Activated gamma-delta T cell (primary cell): ENCODE data around the gene HCN2.

Source experiments
- DNase-seq: peaks from one replicate; lab custom pipeline; 2025; lab: John Stamatoyannopoulos, UW
- total RNA-seq, 2 donors: gene quantifications; one replicate each; lab custom pipeline; 2026; lab: John Stamatoyannopoulos, UW

Gene HCN2
- 3.1 to 3.5 reads per million in 2 donors for total RNA-seq

DNA sequence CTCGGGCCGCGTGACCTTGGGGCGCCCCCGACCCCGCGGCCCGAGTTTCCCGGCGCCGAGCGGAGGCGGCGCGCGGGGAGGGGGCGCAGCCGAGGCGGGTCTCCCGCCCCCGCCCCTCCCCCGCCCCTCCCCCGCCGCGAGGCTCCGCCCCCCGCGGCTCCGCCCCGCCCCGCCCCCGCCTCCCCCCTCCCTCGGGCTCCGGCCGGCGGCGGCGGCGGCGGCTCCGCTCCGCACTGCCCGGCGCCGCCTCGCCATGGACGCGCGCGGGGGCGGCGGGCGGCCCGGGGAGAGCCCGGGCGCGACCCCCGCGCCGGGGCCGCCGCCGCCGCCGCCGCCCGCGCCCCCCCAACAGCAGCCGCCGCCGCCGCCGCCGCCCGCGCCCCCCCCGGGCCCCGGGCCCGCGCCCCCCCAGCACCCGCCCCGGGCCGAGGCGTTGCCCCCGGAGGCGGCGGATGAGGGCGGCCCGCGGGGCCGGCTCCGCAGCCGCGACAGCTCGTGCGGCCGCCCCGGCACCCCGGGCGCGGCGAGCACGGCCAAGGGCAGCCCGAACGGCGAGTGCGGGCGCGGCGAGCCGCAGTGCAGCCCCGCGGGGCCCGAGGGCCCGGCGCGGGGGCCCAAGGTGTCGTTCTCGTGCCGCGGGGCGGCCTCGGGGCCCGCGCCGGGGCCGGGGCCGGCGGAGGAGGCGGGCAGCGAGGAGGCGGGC, at the start of gene HCN2:
Gene HCN2 (plus strand): TSS at position 189 of the 703 bp plus-strand sequence. CDS start 65 bp downstream, at position 254.
- DNase-seq, result no peak

DNA sequence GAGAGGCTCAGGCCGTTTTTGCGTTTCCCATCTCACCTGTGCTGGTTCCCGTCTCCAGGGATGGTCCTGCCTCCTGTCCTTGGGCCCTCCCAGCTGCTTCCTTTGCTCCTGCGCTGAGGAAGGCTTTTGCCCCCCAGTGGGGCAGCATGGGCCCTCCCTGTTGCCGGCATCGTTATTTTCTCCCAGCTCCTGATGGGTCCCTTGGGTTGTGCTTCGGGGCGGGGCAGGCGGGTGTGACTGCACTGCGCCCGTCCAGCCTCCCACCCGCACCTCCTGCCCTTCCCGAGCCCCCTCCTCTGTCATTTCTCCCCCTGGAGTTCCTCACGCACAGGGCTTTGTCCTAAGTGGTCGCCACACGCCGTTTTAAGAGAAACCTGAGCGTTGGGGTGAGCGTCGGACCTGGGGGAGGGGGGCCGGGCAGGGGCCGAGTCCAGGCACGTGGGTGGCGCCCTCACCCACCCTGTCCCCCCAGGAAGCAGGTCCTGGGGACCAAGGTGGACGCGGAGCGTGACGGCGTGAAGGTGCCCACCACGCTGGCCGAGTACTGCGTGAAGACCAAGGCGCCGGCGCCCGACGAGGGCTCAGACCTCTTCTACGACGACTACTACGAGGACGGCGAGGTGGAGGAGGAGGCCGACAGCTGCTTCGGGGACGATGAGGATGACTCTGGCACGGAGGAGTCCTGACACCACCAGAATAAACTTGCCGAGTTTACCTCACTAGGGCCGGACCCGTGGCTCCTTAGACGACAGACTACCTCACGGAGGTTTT, 48.6 kb upstream of the HCN2 start:
- DNase-seq, result no peak

DNA sequence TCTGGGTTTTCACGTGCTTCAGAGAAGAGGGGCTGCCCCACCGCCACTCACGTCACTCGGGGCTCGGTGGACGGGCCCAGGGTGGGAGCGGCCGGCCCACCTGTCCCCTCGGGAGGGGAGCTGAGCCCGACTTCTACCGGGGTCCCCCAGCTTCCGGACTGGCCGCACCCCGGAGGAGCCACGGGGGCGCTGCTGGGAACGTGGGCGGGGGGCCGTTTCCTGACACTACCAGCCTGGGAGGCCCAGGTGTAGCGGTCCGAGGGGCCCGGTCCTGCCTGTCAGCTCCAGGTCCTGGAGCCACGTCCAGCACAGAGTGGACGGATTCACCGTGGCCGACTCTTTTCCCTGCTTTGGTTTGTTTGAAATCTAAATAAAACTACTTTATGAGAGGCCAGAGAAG, 48.0 kb upstream of the HCN2 start:
- no peak for DNase-seq

DNA sequence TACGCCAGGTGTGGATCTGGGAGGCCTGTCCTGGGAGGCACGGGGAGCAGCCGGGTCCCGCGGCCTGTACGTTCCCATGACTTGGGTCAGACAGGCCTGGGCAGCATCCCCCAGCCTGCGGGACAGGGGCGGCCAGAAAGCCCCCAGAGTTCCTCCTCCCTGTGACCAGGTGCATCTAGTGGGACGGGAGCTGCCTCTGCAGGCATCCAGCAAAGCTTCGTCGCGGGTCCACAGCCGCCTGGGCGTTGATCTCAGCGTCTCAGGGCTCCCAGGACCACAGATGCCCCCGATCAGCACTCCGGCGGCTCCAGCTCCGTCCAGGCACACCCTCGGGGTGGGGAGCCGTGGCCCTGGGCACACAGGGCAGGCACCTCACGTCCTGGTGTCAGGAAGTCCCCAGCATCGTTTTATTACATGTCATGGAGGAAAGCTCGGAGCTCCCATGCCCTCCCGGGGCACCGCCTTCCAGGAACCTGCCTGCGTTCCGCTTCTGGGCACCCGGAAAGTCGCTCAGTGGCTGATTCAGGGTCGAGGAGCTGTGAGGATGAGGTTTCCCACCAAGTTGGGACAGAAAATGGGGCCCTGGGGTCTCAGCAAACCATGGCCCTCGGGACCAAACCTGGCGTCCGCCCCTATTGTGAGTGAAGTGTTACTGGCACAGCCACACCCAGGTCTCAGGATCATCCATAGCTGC, 47.4 kb upstream of the HCN2 start:
- DNase-seq, result no peak

DNA sequence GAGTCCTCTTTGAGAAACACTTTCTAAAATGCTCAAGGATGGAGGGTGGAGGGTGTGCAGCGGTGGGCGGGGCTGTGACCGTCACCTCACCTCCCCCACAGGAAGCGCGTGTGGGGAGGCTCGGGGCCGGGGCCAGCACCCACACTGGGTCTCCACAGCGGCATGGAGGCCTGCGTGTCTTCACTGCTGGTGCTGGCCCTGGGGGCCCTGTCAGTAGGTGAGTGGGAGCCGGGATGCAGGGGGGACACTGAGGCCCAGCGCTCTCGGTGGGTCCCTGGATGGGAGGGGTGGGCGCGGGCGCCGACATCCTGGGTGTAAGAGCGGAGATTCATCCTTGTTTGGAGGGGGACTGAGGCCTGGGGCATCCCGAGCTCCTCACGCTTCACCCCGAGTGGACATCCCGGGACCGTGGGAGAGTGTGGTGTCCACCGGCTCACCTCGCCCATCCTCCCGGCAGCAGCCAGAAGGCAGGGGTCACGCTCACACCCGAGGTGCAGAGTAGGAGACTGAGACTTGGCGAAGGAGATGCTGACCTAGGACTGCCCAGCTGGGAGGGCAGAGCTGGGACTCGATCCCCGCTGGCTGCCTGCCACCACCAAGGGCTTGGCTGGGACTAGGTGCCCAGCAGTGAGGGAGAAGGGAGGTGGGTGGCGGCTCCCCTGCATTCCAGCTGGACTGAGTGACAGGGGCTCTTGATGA, 45.6 kb upstream of the HCN2 start, which contains the start of gene GZMM:
Gene GZMM (plus strand): TSS at position 144 of the 699 bp plus-strand sequence. CDS start 19 bp downstream, at position 163.
- peak; percentile 82 for DNase-seq

DNA sequence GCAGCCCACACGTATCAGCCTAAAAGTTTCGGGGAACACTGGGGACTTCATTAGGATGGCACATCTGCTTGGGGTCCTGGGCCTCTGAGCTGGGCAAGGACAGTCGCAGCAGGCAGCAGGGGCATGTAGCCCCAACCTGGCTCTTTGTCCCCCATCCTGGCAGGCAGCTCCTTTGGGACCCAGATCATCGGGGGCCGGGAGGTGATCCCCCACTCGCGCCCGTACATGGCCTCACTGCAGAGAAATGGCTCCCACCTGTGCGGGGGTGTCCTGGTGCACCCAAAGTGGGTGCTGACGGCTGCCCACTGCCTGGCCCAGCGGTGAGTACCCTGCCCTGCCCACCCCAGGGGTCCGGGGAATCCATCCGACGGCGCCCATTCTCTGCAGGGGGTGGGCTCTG, 42.6 kb upstream of the HCN2 start:
- DNase-seq, result no peak

DNA sequence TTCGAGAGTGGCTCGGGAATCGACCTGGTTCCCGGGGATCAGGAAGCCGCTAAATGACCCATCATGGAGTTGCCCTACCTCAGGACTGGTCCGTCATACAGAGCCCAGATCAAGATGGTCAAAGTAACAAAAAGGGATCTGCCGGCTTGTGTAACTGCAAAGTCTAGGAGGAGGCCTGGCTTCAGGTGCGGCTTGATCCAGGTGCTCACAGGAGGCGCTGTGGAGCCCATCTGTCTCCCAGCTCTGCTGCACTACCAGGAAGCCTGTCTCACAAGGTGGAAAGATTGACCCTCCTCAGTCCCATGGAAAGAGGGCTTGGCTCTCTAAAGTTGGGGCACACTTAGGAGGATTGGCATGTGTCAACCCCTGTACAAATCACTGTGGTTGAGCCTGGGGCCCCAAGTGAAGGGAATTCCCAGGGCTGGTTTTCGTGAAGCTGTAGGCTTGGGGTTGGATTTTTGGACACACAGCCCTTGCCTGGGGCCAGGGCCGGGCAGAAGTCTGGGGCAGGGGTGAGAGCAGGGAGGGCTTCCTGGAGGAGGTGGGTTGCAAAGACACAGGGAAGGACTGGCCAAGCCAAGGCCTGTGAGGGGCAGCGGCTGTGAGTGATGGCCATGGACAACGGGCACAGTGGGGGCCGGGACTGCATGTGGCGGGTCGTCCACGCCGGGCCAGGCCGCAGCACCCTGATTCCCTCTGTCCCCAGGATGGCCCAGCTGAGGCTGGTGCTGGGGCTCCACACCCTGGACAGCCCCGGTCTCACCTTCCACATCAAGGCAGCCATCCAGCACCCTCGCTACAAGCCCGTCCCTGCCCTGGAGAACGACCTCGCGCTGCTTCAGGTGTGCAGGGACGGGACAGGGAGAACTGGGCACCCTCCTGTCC, 41.6 kb upstream of the HCN2 start:
- no peak for DNase-seq

DNA sequence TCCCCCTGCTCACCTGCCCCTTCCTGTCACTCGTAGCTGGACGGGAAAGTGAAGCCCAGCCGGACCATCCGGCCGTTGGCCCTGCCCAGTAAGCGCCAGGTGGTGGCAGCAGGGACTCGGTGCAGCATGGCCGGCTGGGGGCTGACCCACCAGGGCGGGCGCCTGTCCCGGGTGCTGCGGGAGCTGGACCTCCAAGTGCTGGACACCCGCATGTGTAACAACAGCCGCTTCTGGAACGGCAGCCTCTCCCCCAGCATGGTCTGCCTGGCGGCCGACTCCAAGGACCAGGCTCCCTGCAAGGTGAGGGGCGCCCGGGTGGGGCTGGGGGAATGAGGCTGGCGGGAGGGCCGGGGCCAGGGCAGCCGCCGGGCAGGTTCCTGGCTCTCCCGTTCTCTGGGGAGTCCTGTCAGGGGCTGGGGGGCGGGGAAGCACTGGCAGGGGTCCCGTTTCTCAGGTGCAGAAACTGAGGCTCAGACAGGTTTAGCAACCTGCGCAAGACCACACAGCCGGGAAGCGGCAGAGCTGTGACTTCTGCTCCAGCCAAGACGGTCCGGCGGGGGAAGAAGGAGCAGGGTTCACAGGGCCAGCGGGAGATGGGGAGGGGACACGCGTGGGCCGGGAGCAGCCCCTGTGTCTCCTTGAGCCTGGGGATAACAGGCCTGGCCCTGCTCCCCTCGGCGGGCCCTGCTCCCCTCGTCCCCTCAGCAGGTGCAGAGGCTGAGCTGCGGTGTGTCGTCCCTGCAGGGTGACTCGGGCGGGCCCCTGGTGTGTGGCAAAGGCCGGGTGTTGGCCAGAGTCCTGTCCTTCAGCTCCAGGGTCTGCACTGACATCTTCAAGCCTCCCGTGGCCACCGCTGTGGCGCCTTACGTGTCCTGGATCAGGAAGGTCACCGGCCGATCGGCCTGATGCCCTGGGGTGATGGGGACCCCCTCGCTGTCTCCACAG, 40.5 kb upstream of the HCN2 start:
- DNase-seq, result no peak

DNA sequence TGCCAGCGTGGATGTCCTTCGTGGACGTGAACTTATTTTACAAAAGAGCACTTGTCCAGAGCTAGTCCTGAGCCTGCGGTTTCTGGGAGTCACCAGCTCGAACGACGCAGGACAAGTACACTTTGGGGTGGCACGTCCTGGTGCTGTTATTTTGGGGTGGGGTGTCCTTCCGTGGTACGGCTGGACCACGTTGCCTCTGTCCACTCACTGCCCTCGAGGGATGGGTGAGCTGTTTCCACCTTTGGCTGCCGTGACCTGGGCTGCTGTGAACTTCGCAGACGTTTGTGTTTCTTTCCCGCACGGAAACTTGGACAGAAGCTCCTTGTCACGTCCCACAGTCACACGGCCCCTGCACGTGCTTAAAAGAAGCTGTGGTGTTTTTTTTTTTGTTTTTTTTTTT, 34.9 kb upstream of the HCN2 start:
- DNase-seq, result no peak

DNA sequence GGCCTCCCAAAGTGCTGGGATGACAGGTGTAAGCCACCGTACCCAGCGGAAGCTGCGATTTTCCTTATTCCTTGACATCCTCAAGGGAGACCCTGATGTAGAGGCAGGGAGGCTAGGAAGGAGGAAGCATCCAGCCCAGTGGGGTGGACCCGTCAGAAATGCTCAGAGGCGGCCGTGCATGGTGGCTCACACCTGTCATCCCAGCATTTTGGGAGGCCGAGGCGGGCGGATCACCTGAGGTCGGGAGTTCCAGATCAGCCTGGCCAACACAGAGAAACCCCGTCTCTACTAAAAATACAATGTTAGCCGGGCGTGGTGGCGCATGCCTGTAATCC, 34.2 kb upstream of the HCN2 start:
- DNase-seq, result no peak

DNA sequence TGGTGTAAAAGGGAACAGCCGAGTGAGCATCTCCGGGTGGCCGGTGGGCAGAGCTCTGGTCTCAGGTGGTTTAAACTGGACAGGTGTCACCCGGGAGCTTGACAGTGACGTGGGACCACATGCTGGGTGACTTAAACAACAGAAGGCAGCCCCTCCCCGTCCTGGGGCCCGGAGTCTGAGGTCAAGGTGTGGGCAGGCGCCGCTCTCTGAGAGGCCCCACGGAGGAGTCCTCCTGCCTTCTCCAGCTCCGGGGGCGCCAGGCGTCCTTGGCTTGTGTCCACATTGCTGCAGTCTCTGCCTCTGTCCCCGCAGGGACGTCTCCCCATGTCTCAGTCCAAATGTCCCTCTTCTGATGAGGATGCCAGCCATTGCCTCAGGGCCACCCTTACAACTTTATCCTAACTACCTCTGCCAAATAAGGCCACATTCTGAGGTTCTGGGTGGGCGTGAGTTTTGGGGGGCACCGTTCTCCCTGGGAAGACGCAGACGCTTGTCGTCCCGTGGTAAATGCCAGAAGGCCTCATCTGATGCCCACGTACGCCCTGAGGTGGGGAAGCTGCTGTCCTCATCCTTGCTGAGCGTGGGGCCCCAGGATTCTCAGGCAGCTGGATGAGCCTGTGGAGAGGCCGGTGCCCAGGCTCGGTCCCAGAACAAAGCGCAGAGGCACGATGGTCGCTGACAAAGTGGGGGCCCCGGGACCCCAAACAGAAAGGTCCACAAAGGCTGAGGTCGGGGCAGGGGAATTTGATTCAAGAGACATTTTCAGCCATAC, 32.9 kb upstream of the HCN2 start:
- no peak for DNase-seq

DNA sequence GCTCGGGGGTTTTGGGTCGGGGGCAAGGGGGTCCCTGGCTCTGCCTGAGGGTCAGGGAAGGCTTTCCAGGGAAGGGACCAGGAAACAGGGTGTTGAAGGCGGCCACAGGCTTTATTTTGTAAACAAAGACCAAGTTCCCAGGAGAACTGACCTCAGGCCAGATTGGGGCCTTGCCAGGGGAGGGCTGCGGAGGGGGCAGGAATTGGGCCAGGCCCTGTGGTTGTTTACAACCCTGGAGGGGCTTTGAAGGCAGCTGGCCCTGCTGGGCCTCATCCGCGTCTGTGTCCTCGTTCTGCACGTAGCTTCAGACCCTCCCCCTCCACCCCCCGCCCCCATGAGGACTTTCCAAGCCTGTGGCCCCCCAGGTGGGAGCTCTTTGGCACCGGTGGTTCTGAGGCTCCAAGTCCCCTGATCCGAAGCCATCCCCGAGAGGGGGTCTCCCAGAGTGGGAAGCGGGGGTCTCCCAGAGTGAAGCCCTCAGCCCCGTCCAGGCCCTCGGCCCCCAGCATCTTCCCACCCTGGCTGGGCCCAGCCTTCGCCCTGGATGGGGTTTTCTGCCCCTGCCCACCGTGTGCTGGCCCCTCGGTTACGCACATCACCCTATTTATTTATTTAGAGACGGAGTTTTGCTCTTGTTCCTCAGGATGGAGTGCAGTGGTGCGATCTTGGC, 30.8 kb upstream of the HCN2 start:
- no peak for DNase-seq

DNA sequence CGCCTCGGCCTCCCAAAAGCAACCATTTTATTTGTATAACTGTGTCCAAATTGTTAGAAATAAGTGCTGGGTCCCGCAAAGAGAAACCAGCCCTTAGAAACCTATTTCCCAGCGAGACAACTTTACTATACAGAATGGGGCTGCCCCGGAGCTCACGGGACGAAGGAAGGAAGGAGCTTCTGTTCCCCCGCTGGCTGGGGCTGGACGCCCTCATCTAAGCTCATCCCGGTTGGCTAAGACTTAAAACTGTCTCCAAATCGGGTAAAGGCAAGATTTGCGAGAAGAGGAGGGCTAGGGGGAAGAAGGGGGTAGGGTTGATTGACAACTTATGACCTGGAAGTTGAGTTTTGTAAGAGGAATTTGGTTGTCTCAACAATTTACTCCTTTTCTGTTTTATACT, 29.6 kb upstream of the HCN2 start:
- no peak for DNase-seq

DNA sequence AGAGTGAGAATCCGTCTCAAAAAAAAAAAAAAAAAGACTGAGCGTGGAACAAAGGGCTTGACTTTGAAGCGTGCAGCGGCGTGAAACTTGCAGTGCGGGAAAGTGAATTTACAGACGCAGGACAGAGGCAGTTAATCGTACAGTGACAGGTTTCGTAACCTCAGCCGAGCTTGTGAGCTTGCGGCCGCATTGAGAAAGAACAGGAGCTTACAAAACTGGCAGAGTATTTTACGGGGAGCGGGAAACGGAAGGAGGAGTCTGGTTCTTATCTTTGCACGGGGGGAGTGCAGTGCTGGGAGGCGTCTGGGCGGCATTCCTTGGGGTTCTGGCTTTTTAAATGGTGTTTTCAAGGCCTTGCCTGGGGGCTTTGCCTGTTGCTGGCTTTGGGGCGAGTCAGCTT, 23.3 kb upstream of the HCN2 start:
- no peak for DNase-seq

DNA sequence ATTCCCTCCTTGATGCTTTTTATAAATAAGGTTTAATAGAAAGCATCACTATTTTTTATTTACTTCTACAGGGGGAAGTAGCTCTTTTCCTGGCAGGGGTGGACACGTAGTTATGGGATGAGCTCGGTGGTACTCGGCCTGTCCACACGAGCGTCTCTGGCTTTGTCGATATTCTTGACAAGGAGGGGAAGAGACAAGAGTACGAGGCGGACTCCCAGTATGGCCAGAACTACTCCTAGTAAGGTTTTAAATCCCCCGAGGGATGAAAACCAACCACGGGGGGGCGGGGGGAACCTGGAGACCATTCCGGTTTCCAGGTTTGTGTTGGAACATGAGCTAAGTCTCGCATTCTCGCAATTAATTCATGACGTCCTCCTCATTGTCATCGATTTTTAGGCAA, 22.8 kb upstream of the HCN2 start:
- no peak for DNase-seq

DNA sequence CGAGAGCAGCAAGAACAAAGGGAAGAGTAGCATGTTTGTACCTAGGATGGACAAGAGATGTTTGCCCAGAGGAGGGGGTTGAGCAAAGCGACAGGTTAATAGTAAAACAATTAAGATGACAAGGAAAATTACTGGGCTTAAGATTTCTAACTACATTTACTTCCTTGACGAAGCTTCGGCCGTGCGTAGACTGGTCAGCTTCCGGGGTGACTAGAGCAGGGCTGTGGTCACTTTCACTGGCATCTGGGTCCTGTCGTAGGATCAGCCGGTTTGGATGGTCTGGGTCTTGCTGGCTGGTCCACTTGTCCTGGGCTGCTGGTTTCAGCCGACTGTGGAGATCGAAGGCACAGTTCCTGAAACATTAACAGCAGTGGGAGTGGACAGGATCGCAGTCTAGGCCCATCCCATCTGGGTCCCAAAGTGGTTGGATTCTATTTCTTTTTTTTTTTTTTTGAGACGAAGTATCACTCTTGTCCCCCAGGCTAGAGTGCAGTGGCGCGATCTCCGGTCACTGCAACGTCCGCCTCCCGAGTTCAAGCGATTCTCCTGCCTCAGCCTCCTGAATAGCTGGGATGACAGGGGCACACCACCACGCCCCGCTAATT, 22.3 kb upstream of the HCN2 start:
- DNase-seq, result no peak

DNA sequence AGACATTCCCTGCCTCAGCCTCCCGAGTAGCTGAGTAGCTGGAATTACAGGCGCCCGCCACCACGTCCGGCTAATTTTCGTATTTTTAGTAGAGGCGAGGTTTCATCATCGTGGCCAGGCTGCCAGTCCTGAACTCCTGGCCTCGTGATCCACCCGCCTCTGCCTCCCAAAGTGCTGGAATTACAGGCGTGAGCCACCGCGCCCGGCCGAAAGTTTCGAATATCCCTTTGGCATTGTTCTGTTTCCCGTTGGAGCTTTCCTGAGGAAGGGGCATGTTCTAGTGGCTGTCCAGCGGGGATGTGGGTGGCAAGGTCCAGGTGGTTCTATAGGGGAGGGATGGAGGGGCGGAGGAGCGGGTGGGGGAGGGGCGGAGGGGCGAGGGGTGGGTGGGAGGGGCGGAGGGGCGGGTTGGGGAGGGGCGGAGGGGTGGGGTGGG, 19.4 kb upstream of the HCN2 start:
- no peak for DNase-seq

DNA sequence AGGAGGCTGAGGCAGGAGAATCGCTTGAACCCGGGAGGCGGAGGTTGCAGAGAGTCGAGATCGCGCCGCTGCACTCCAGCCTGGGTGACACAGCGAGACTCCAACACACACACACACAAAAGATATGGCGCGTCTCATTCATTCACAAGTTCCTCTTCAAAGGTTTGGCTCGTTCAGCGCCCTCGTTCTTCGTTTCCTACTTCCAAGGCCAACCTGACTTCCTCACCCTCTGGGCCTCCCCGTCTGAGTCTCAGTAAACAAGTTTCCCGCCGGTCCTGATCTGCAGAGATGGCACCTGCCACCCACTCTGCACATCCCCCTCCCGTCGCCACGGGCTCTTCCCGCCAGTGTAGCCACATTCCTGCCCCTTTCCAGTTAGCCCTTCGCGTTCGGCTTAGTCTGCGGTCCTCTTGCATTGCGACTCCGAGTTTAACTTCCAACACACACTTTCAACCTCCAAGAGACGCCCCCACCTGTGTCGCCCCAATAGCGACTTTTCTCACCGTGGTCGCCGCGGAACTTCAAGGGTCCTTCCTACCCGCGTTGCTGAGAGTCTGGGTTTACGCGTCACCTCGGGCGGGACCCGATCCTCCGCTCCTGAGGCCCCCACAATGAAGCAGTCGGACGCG, 18.6 kb upstream of the HCN2 start:
- DNase-seq, result no peak
